HG02938 (cell line): ENCODE data around the gene SASS6.
A peak's percentile ranks its signal among the peaks of the same experiment; 100 is the strongest.

ENCODE experiments used
- ATAC-seq: cut with Tn5 transposase; IDR thresholded peaks from one replicate; pipeline ENCODE4 v1.9.1; 2021; ENCODE audit warnings: mild to moderate bottlenecking, moderate library complexity; ENCODE audit not compliant: unreplicated experiment

SASS6 gene

DNA sequence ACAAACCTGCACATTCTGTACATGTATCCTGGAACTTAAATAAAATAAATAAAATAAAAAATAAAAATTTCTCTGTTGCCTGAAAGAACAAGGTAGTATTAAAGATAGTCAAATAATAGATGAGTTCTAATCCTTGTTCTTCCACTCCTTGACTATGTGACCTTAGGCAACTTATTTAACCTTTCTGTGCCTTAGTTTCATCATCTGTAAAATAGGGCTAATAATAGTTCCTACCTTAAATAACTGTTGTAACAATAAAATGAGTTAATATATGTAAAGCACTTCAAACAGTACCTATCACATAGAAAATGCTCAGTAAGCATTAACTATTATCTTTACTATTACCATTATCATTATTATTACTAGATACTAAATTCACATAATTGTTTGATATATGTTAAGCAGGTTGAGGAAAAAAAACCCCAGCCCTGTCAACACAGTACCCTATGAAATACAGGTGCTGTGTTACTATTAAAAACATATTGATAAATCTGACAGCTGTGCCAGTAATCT, 23.1 kb downstream of the SASS6 start:
- no peak for ATAC-seq

DNA sequence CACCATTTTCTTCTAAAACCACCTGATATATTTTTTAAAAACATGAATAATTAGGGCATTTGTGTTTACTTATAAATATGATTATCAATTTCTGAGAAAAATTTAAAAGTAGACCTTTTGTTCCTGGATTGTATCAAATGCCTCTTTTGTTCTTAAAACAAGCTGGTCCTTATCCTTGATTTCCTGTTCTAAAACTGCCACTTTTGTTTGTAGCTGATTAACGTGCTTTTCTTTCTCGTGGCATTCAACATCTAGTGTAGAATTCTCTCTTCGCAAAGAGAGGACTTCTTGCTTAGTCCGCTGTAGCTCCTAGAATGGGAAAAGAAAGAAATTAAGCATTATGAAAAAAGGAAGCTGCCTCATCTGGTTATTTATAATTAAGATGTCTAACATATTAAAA, 25.0 kb downstream of the SASS6 start:
- no peak for ATAC-seq

DNA sequence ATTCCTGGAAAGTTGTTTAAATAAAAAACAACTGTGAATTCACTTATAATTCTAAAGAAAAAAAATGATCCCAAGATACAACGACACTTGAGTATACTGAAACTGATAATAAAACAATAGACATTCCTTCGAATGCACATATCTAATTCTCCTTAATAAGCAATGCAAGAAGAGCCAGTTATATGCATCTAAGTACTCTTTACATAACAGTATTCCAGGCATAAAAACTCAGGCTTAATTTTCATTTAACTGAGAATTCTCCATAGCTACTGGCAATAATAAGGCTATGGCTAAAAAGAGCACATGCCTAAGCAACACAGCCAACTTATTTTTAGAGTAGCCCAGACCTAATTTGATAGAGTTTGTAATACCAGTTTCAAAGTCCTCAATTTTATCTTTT, 31.2 kb downstream of the SASS6 start:
- no peak for ATAC-seq

DNA sequence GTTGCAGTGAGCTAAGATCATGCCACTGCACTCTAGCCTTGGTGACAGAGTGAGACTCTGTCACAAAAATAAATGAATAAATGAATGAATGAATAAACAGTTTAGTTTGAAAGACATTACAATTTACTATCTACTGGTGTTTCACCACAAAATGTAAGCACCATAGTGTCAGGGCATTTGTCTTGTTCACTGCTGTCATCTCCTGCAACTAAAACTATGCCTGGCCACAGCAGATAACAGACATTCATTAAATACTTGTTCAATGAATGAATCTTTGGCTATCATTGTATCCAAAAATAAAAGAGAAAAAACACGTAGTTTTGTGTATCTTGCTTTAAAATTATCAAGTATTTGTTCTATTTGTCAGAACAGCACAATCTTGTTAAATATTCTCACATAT, 32.5 kb downstream of the SASS6 start:
- no peak for ATAC-seq

DNA sequence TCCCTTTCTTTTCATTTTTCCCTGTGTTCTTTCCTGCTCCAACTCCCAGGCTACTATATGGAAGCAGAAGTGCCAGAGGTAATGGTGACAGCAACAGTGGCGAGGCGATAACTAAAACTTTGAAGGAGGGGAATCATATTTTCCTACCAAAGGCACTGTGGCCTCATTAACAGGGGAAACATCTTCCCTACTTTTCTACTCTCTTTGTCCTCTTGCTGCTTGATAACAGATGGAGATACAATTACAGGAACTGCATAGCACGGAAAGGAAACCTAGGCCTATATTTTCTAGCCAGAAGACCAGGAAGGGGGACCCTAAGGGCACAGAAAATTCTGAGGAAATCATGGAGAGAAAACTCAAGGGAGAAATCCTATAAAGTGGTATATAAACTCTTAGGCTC, 42.3 kb downstream of the SASS6 start:
- no peak for ATAC-seq

GRCh38 chr1:100089082-100089481, 43.6 kb downstream of the SASS6 start:
- ATAC-seq: no peak

DNA sequence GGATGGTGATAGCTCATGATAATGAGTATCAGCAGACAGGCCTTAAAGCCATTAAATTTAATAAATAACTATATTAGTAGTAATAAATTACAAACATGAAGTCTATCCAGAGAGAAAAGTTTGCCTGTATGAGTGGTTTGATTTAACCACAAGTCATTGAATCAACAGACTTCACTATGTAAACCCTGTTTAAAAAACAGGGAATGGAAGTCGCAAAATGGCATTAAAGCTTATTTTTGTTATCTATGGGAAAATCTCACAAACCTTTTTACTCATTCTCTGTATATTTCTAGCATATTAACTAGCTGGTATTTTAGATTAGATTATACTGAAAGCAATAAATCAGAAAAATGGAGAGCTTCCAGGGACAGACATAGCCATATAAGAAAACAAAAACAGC, 45.3 kb downstream of the SASS6 start:
- ATAC-seq: no peak

- no peak for ATAC-seq
Measured at GRCh38 chr1:100080331-100080730, 52.4 kb downstream of the SASS6 start.

DNA sequence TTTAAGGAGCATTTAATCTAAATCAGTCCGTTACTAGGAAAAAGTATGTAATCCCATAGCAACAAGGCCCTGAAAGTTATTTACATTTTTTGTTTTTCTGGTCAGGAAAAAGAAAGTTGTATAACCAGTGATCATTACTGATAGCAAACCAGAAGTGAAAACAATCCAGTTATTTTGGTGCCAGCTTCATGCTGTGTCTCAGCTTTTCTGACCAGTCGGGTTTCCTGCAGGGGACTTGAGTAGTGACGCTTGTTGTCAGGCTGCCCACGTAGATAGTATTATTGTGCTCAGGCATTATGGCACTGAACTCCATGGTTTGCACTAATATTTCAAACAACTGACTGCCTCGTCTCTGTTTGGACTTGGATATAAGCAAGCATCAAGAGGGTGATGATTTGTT, 55.2 kb downstream of the SASS6 start:
- ATAC-seq: peak; percentile 51

DNA sequence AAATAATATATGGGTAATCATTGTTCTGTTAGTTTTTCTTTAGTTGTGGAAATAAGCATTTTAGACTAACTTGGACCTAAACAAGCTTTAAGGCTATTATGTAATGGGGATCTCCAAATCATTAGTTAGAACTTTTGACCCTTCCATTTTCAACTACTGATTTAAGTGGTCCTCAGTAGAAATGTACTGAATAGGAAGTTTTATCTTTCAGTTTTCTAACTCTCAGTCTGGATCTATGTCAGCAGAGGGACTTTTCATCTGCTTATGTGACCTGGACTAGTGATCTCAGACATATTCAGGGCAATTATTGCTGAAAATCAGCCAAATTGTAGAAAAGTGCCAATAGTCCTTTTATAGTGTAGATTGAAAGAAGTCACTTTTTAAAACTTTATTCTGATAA, 56.0 kb downstream of the SASS6 start:
- ATAC-seq: peak; percentile 79

- ATAC-seq: peak; percentile 5
Measured at GRCh38 chr1:100076319-100076718, 56.4 kb downstream of the SASS6 start.

DNA sequence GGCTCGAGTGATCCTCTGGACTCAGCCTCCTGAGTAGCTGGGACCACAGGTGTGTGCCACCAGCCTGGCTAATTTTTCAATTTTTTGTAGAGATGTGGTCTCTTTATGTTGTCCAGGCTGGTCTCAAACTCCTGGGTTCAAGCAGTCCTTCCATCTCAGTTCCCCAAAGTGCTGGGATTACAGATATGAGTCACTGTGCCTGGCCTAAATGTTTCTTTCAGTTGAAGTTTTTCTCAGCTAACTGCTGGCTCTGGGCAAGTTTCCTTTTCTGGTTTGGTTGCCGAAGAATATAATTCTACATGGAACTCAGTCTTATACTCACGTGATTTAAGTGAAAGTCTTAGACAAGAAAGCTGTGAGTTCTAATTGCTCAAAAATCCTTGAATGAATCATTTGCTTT, 57.0 kb downstream of the SASS6 start:
- ATAC-seq: peak; percentile 44

DNA sequence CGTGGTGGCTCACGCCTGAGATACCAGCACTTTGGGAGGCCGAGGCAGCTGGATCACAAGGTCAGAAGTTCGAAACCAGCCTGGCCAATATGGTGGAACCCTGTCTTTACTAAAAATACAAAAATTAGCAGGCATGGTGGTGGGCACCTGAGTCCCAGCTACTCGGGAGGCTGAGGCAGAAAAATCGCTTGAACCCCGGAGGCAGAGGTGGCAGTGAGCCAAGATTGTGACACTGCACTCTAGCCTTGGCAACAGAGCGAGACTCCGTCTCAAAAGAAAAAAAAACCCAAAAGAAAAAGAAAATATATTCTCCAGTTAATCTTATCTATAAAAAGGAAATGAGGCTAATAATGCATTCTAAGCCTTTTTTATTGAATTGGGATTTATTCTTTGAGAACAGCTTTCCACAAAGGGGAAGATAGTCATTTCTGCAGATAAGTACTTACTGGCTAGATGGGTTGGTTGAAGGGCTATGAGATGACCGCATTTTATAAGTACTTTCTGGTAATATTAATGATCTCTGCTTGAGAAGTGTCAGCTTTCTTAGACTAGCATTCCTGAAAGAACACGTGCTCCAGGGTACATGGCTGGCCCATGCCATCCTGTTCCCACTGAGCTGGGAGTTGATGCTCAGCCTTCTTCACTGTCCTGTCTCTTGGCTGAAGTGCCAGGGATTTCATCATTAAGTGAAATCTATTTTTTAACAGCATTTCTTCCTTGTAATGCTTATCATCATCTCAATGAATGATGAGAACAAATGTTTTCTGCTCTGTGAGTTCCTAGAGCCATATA, 57.9 kb downstream of the SASS6 start:
- ATAC-seq: no peak

DNA sequence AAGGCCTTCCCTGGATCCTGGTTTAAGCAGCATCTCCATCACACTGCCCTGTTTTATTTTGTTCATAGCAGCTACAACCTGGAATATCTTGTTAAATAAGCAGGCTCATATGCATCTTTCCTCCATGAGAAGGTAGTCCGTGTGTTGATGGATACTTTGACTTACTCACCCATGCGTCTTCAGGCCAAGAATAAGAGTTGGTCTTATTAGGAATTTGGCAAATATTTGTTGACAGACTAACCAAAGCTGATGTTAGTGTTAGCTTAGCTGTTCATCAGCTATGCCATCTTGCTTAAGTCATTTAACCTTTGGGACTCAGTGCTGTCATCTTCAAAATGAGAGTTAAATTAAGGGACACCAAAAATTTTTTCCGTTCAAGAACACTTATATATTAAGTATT, 59.2 kb downstream of the SASS6 start:
- no peak for ATAC-seq

GRCh38 chr1:100070201-100070939, 62.4 kb downstream of the SASS6 start:
- ATAC-seq: no peak

GRCh38 chr1:100065969-100066227, 66.8 kb downstream of the SASS6 start:
- ATAC-seq: no peak

DNA sequence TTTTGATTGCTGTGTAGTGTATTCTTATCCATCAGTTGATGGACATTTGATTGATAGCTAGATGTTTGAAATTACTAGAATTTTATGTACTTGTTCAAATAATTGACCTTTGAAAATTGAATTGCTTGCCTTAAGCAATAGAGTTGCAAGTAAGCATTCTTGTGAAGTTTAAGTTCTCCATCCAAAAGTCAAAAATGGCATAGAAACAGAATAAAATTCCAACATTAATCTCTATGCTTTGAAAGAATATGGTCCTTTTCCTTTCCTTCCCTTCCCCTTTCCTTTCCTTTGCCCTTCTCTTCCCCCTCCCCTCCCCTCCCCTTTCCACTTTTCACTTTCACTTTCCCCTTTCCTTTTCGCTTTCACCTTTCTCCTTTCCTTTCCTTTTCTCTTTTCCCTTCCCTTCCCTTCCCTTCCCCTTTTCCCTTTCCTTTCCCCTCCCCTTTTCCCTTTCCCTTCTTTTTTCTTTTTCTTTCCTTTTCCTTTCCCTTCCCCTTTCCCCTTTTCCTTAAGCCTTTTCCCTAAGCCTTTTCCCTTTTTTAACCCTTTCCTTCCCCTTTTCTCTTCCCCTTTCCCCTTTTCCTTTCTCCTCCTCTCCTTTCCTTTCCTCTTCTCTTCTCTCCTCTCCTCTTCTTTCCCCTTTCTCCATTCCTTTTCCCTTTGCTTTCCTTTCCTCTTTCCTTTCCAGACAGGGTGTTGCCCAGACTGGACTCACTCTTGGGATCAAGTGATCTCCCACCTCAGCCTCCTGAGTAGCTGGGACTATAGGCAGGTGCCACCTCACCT, 67.4 kb downstream of the SASS6 start:
- no peak for ATAC-seq

- ATAC-seq: no peak
Measured at GRCh38 chr1:100061681-100062080, 71.0 kb downstream of the SASS6 start.

DNA sequence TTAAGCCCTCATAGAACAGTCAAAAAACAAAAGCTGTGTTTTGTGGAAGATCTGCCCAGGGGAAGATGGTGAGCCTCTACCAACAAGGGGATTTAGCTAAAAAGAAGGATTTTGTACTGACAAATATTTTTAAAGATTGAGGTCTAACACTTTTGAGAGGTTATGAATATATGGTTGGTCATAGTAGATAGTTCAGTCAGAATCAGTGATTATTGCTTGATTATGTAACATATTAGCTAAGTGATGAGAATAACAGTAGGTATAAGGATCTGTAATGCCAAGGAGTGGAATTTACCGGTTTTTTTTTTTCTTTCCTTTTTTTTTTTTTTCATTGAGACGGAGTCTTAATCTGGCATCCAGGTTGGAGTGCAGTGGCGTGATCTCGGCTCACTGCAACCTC, 79.0 kb downstream of the SASS6 start:
- ATAC-seq: no peak

- peak; percentile 61 for ATAC-seq
Measured at GRCh38 chr1:100053119-100053518, 79.6 kb downstream of the SASS6 start.

GRCh38 chr1:100051893-100052292, 80.8 kb downstream of the SASS6 start:
- ATAC-seq: no peak

DNA sequence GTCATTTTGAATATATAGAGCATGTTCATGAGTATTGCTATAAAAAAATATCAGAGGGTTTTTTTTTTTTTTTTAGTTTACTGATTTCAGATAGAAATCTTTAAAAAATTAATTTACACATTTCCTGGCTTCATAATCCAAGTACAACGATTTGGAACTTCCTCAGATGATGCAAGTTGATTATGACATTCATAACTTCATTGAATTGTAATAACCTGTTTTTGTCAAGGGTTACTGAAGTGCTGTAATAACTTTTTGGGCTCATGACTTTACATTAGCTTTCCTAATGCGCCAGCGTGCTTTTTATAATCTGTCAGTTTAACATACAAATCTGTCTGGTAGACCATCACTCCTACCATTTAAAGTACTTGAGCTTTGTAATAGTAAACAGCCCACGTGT, 81.3 kb downstream of the SASS6 start:
- no peak for ATAC-seq
